Endothelial cell of hepatic sinusoid (primary cell): ENCODE results near the gene ZNF611.
"Not testable (repeated sequence)": the region's sequence is repeated elsewhere in the genome, so short reads cannot be mapped to it uniquely, and the experiment has no call there.

Source experiments
- in situ Hi-C: cut with HindIII; loops from 2 replicates; pipeline ENCODE4 v1.10.0; 2017; ENCODE audit warnings: low sequenced_read_pairs

Gene ZNF611

GRCh38 chr19:52687684-52688083 is 47.2 kb downstream of the ZNF611 start:
- in situ Hi-C loops = no loop called here

GRCh38 chr19:52685811-52686210 is 49.0 kb downstream of the ZNF611 start:
- in situ Hi-C loops = no loop called here

- in situ Hi-C loops = not testable (repeated sequence)
Measured at GRCh38 chr19:52681216-52681615, 53.6 kb downstream of the ZNF611 start.

GRCh38 chr19:52679598-52679997 is 55.2 kb downstream of the ZNF611 start:
- in situ Hi-C loops = no loop called here

GRCh38 chr19:52675239-52675638 is 59.6 kb downstream of the ZNF611 start:
- in situ Hi-C loops = not testable (repeated sequence)

- in situ Hi-C loops = no loop called here
Measured at GRCh38 chr19:52673014-52673413, 61.8 kb downstream of the ZNF611 start.

- in situ Hi-C loops = no loop called here
Measured at GRCh38 chr19:52670046-52670445, 64.8 kb downstream of the ZNF611 start.

- in situ Hi-C loops = no loop called here
Measured at GRCh38 chr19:52669586-52669985, 65.3 kb downstream of the ZNF611 start.

- in situ Hi-C loops = no loop called here
Measured at GRCh38 chr19:52667972-52668371, 66.9 kb downstream of the ZNF611 start.

- in situ Hi-C loops = no loop called here
Measured at GRCh38 chr19:52666506-52666905, 68.3 kb downstream of the ZNF611 start.

- in situ Hi-C loops = no loop called here
Measured at GRCh38 chr19:52665529-52665928, 69.3 kb downstream of the ZNF611 start.

GRCh38 chr19:52665027-52665426 is 69.8 kb downstream of the ZNF611 start:
- in situ Hi-C loops = no loop called here

GRCh38 chr19:52664461-52664860 is 70.4 kb downstream of the ZNF611 start:
- in situ Hi-C loops = no loop called here

- in situ Hi-C loops = no loop called here
Measured at GRCh38 chr19:52662631-52663030, 72.2 kb downstream of the ZNF611 start.

GRCh38 chr19:52660981-52661380 is 73.9 kb downstream of the ZNF611 start:
- in situ Hi-C loops = no loop called here

- in situ Hi-C loops = no loop called here
Measured at GRCh38 chr19:52659013-52659412, 75.8 kb downstream of the ZNF611 start.

GRCh38 chr19:52658595-52658994 is 76.2 kb downstream of the ZNF611 start:
- in situ Hi-C loops = no loop called here

- in situ Hi-C loops = no loop called here
Measured at GRCh38 chr19:52653161-52653560, 81.7 kb downstream of the ZNF611 start.
